UCSD-AML1 (cell line): ENCODE data around the gene ZNF808.
"Not testable (repeated sequence)": the region's sequence is repeated elsewhere in the genome, so short reads cannot be mapped to it uniquely, and the experiment has no call there.

ENCODE experiments used
- DNase-seq: peaks from one replicate; lab custom pipeline; 2025; ENCODE audit not compliant: unreplicated experiment; lab: John Stamatoyannopoulos, UW

Gene ZNF808

GRCh38 chr19:52592301-52592700, 64.8 kb downstream of the ZNF808 start:
- no peak for DNase-seq

- not testable (repeated sequence) for DNase-seq
Observed at GRCh38 chr19:52593441-52593840, 66.0 kb downstream of the ZNF808 start.

- no peak for DNase-seq
Observed at GRCh38 chr19:52599241-52599640, 71.8 kb downstream of the ZNF808 start.

- DNase-seq: no peak
Observed at GRCh38 chr19:52600639-52601024, 73.2 kb downstream of the ZNF808 start.

- peak; percentile 88 for DNase-seq
Observed at GRCh38 chr19:52601025-52601973, 73.8 kb downstream of the ZNF808 start.

- not testable (repeated sequence) for DNase-seq
Observed at GRCh38 chr19:52601974-52602366, 74.5 kb downstream of the ZNF808 start.

GRCh38 chr19:52602941-52603340, 75.5 kb downstream of the ZNF808 start:
- DNase-seq: no peak

GRCh38 chr19:52603558-52604207, 76.2 kb downstream of the ZNF808 start:
- DNase-seq: no peak
